ENCODE data around the gene USP20.

DNA sequence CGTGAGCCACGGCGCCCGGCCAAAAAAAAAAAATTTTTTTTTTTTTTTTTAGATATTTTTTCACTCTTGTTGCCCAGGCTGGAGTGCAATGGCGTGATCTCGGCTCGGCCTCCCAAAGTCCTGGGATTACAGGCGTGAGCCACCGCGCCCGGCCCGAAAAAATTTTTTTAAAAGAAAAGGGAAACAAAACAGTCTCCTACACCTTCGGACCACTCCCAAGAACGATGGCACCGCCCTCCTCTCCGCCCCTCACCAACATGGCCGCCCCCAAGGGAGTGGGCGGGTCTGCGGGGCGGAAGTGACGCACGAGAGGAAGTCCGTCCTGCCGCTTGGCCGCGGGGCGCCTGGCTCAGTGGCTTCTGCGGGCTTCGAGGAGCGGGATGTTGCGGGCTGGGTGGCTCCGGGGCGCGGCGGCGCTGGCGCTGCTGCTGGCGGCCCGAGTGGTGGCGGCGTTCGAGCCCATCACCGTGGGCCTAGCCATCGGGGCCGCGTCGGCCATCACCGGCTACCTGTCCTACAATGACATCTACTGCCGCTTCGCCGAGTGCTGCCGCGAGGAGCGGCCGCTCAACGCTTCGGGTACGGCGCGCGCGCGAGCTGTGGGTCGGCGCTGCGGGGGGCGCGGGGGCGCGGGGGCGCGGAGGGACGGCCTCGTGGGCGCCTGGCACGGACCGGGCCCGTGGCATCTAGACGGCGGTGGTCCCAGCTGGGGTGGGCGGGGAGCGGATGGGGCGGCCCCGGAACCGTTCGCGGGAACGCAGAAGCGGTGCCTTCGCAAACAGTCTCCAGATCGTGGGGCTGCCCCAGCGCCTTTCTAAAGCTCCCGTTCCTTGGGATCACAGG lies 32.2 kb upstream of the USP20 start, which contains the start of gene TOR1B:
- TF ChIP-seq CTCF (IDR thresholded peaks at IDR 0.05) (no peak), POLR2A (IDR thresholded peaks at IDR 0.05) (peak in 1 of 2 donors; percentile 71), POLR2AphosphoS5 (IDR thresholded peaks at IDR 0.05) (peak; percentile 74 to 91 (median 90))
